CD1c-positive myeloid dendritic cell (primary cell): ENCODE results near the gene SHANK2.
"Not testable (repeated sequence)": the region's sequence is repeated elsewhere in the genome, so short reads cannot be mapped to it uniquely, and the experiment has no call there.

Experiments used
- DNase-seq: peaks from one replicate; pipeline ENCODE4 v3.0.0-alpha.2; 2016; ENCODE audit errors: extremely low spot score

The SHANK2 gene

DNA sequence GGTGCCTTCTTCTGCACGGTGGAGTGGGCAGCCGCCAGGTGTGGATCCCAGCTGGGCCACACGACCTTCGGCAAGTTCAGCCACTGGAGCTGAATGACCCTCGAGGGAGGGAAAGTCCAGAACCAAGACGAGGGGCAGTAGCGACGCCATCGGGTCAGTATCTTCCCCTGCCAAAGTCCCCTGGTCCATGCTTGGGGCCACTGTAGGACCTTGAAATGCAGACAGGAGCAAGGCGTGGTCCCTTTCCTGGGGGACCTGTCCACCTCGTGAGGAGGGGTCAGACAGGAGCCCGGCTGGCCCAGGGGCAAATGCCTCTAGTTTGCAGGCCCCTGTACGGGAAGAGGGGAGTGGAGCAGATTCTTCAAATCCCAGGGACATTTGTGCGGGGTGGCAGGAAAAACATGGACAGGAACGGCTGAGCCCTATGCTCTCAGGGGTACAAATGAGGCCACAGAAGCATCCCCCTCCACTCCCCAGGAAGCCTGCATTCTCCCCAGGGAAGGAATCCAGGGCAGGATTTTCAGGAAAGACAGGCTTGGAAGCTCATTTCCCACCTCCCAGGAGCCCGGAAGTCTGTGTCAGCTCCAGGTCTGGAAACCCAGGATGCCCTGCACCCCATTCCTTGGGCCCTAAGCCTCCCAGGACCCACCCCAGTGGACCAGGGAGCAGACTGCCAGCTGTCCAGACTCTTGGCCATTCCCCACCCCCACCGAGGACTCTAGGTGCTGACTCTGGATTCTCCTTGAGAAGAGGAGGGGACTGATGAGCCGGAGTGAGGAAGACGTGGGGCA, 6.6 kb downstream of the SHANK2 start:
- DNase-seq: no peak

DNA sequence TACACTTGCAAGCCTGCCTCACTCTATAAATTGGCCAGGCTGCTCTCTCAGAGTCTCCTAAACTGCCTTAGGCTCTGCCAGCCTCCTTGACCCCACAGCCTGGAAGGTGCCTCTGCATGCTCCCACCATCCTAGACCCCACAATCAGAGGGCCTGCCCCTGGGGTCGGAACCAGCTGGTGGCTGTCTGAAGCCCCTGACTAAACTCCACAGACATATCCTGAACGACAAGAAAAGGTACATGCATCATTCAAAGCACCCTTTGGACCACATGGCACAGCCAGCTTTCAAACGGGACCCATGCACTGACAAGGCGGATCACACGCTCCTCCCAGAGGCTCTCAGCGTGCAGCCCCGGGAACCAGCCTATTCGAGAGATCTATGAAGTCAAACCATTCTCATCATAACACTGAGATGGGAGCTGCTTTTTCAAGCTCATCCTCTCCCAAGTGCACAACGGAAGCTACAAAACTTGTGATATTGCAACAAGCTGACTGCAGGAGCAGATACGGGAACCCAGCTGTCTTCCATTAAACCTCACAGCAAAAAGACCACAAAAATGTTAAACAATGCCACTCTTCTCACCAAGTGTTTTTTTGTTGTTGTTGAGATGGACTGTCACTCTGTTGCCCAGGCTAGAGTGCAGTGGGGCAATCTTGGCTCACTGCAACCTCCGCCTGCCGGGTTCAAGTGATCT, 8.1 kb downstream of the SHANK2 start:
- no peak for DNase-seq

DNA sequence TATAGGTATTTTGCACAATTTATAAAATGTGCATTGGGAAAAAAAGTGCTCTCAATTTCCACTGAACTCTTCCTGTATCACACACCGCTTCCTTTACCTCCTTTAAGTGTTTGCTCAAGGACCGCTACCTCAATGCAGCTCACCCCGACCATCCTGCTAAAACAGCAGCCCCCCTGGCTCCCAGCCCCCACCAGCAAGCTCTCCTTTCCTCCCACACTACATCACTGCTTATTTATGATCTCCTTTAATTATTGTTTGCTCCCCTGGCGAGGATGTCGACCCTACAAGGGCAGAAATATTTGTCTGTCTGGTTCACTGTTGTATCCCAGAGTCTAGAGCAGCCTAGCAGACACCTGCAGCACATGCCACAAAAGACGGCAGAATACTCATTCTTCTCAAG, 10.0 kb downstream of the SHANK2 start:
- DNase-seq: no peak

DNA sequence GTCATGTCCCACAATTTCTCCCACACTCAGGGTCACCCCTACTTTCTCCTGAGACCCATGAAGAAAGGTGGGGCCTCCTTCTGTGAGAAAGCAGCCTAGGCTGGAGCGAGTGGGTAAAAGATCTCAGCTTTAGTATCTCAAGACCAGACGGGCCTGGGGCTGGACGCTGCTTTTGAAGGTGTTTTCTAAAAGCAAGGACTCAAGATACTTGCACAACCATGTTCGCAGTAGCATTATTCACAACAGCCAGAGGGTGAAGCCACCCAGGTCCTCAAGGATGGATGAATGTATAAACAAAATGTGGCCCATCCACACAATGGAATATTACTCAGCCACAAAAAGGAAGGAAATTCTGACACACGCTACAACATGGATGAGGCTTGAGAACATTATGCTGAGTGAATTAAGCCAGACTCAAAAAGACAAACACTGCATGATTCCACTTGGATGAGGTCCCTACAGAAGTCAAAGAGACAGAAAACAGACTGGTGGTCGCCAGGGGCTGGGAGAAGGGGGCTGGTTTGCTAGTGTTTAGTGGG, 10.6 kb downstream of the SHANK2 start:
- no peak for DNase-seq

DNA sequence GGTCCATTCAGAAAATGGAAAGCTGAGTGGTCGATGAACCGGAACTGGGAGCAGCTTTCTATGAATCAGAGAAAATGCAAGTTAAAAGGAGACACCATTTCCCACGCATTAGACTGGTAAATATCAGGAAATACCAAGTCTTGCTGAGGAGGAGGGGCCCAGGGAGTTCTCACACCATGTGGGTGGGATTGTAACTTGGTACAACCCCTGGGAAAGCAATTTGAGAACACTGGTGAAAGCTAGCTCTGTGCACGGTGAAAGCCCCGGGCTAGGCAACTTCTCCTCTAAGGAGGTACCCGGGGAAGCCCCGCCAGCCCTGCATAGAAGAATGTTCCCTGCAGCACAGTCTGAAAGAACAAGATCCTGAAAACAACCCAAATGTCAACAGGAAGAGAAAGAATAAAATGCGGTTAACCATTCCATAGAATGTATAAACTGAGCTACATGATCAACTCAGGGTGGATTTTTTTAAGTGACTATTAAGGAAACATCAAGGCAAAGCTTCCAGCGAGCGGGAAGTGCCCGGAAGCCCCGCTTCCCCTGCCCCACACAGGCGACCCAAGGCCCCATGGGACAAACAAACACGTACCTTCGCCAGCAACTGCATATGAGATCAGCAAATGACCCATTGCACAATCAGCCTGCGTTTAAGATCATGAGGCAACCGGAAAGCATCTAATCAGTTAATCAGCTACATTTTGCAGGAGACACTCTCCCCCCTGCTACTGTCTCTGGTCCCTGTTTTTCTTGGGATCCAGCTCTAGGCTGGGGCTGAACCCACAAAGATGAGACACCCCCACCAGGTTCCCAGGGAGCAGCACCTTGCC, 11.3 kb downstream of the SHANK2 start:
- no peak for DNase-seq

DNA sequence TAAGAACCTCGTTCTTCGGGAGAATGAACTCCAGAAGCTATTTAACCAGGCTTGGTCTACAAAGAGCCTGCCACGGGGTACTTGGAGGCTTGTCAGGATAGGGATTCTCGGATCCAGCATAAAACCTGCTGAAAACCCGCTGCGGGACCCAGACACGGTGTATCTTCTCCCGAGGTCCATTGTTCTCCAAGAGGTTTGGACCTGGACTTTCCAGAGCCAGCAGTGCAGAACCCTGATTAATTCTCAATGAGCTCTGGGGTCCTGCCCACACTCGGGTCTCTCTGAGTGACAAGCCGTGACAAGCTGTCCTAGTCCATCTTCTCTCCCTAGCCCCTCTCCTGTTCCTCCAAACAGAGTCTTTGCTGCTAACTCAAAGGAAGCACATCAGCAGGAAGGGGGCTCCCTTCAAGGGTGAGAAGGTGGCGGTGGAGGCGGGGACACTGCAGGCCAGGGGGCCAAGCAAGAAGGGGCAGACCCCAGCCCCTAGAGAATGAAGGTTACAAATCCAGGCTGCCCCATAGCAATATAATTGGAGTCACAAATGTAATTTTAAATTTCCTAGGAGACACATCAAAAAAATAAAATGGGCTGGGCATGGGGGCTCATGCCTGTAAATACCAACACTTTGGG, 12.2 kb downstream of the SHANK2 start:
- no peak for DNase-seq

DNA sequence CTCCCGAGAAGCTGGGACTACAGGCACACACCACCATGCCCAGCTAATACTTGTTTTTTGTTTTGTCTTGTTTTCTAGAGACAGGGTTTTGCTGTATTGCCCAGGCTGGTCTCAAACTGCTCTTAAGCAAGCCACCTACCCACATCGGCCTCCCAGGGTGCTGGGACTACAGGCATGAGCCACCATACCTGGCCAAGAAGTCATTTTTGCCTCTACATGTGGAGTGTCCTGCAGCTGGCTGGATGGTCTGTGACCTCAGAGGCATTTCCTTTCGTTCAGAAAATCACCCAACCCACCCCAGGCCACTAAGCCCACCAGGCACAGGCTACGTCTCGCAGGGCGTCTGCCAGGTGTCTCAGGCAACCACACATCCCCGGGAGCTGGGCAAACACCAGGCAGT, 12.8 kb downstream of the SHANK2 start:
- DNase-seq: no peak

DNA sequence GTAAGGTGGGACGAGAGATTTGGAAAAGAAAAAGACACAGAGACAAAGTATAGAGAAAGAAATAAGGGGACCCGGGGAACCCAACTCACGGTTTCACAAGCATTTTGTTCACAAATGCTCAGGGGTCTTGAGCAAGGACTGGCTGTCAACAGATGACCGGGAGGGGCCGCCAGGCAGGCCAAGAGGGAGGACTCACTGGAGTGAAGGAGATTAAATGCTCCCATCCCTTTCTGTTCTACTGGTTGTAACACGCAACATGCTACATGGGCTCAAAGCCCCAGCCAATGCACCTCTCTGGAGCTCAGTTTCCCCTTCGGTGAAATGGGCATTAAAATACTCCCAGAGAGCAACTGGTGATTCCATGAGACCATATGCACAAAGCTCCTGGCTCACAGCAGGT, 13.4 kb downstream of the SHANK2 start:
- DNase-seq: no peak

DNA sequence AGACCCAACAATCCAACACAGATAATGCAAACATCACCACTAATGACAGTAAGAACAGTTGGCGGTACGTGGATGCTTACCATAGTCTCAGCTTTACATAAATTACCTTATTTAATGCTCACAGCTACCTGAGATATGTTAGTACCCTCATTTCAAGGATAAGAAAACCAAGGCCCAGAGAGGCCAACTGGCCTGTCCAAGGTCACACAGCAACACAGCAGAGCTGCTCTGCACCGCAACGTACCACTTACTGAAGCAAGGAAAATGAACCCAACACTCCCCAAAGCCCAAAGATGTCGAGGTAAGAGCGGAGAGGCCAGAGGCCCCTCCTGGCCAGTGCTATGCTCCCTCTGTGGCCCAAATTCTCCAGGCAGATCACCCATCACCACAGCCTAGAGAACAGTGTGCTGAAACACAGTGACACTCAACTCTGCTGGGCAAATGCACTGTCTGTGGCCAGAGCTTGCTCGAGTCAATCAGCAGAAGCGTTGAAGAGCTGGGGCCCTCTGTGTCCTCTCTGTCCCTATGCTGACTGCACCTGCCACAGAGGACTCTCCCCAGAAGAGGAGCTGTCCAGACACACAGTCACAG, 14.0 kb downstream of the SHANK2 start:
- DNase-seq: no peak

DNA sequence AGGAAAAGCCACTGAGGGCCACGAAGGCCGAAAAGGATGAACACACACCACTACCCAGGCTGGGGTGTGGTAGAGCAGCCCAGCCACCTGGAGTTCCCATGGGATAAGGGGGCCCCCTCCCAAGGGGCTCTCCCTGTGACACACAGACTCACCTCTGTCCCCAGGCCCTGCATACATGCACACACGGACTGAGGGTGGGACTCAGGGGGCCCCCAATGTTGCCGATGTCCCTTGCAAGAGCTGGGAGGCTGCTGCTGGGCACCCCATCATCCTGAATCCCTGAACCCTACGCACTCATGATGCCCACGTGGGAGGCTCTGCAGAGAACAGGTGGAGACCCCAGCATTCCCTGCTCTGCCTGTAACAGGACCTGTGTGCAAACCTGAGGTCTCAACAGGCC, 14.5 kb downstream of the SHANK2 start:
- DNase-seq: no peak

DNA sequence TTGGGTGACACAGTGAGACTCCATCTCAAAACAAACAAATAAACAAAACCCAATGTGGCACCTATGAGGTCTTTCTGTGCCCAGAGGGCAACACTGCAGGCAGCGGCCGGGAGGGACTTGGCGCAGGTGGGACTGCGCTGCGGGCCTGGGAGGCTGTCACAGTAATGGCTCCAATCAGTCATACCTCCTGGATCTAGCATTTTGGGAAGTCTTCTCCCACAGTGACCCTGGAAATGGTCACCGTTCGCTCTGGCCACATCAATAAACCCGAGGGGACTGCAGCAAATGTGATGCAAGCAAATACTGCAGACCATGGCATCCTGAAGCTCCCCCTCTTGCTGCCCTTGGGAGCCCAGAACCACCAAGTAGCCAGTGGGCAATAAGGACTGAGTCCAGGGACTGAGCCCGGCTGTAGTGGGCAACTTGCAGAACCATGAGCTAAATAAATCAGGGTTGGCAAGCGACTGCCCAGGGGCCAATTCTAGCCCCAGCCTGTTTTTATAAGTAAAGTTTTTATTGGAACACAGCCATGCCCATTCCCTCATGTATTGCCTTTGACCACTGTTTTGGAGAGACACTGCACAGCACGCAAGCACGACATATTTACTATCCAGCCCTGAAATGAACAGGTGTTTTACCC, 15.4 kb downstream of the SHANK2 start:
- DNase-seq: no peak

DNA sequence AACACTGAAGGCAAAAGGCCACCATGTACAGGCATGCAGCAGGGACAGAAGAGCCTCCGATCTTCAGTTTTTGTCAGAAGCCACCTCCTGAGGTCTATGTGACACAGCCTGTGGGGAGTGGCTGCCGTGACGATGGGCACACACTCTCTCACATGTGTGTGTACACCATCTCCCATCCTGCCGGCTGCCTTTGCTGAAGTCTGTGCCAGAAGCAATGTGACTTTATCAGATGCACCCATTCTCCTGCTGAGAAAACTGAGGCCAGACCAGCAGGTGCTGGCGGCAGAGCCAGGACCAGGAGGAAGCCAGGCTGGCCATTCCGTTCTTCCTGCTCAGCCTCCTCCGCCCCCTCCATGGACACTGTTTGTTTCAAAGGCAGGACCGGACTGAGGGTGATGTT, 16.7 kb downstream of the SHANK2 start:
- DNase-seq: no peak

DNA sequence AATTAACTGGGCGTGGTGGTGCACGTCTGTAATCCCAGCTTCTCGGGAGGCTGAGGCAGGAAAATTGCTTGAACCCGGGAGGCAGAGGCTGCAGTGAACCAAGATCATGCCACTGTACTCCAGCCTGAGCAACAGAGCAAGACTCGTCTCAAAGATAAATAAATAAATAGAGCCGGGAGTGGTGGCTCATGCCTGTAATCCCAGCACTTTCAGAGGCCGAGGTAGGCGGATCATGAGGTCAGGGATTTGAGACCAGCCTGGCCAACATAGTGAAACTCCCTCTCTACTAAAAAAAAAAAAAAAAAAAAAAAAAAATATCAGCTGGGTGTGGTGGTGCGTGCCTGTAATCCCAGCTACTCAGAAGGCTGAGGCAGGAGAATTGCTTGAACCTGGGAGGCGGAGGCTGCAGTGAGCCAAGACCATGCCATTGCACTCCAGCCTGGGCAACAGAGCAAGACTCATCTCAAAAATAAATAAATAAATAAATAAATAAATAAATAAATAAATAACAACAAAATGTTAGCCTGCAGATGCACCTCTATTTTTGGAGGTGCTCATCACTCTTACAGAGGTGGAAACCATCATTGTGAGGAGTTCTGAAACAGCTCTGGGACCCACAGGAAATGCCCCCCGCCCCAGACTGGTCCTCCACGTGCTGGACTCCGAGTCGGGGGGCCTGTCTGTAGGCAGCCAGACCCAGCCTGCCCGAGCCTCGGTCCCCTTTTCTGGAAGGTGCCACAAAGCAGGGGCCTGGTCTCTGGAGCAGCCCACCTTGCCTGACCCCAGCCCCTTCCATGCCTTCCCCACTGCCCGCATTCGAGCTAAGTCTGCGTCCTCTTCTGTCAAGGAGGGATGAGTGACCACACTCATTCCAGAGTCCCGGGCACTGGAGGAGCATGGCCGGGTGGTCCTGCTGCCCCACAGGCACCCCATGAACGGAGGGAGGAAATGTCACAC, 18.2 kb downstream of the SHANK2 start:
- DNase-seq: not testable (repeated sequence)

DNA sequence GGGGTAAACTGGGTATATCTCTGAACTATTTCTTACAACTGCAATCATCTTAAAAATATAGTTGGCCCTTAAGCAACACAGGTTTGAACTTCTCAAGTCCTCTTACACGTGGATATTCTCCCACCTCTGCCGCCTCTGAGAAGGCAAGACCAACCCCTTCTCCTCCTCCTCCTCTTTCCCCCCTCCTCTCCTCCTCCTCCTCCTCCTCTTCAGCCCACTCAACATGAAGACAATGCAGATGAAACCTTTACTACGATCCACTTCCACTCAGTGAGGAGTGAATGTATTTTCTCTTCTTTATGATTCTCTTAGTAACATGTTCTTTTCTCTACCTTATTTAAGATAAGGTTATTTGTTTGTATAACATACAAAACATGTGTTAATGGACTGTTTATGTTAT, 20.0 kb downstream of the SHANK2 start:
- no peak for DNase-seq

DNA sequence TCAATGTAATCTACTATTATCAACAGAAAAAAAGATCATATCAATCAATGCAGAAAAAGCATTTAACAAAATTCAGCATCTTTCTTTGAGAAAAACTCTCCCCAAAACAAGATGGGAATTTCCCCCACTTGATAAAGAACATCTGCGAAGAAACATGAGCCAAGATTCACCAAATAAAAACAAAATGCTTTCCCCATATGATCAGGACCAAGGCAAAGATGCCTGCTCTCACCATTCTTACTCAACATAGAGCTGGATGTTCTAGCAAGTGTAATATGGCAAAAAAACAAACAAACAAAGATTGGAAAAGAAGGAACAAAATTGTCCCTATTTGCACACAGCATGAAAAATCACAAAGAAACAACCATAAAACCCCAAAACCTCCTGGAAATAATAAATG, 23.4 kb downstream of the SHANK2 start:
- no peak for DNase-seq

DNA sequence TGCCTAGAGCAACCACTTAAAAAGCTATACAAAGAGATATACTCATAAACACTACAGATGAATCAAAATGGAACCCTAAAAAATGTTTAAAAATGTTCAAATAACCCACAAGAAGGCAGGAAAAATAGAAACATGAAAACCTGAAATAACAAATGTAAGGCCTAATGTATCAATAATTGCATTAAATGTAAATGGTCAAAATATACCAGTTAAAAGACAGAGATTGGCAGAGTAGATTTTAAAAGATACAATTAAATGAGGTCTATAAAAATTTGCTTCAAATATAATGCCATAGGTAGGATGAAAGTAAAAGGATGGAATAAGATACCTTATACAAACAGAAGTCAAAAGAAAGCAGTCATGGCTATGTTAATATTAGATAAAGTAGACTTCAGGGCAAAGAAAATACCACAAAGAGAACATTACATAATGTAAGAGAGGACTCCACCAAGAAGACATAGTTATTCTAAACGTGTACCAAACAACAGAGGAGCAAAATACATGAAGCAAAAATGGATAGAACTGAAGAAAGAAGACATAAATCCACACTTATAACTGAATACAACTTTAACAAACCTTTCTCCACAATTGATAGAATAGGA, 25.2 kb downstream of the SHANK2 start:
- no peak for DNase-seq

DNA sequence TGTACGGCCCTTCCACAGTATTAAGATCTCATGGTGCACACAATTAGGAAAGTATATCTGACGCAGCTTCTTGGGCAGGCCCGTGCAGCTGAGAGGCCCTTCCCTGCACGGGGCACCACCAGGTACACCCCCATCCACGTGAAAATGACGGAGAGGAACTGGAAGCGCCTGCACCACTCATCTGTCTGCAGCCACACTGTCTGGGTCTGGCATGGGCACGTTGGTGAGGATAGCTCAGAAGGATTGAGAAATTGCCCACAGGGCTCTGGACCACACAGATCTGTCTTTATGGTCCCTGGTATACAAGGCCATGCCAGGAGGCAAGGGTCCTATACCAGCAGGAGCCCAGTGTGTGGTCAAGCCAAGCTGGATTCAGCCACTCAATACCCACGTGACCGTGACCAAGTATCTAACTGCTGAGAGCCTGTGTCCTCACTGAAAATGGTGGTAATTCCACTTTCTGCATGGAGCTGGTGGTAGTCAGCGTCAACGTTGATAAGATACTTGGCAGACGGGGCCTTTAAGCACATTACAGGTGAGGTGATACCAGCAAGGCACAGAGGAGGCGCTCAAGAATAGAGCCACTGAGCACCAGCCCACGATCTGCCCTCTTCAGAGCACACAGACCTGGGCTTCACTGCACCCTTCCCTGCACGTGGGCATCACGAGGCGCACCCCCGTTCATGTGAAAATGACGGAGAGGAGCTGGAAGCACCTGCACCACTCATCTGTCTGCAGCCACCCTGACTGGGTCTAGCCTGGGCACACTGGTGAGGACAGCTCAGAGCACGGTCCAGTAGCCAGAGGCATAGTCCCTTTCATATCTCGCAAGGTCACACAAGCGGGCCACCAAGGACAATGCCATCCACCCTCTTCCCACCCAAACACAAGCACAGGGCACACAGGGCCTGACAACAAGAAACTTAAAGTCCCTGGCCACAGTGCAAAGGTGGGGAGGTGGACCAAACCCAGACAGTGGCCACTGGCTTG, 28.4 kb downstream of the SHANK2 start:
- DNase-seq: no peak

DNA sequence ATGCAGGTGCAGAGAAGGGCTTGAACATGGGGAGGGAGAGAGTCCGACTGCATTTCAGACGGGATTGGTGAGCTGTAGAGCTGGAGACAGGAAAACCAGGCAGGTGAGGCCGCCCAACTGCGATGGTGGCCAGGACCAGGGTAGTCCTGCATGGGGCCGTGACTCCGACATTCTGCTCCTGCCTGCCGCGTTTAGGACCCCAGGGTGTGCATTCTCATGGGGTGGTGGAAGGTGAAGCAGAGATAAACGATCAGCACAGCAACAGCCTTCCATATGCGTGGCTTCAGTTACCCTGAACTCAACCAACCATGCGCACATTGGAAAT, 29.3 kb downstream of the SHANK2 start:
- DNase-seq: no peak
